Measurements from ENCODE around the gene HPGDS.
"Not testable (repeated sequence)": the region's sequence is repeated elsewhere in the genome, so short reads cannot be mapped to it uniquely, and the experiment has no call there.

The HPGDS gene

DNA sequence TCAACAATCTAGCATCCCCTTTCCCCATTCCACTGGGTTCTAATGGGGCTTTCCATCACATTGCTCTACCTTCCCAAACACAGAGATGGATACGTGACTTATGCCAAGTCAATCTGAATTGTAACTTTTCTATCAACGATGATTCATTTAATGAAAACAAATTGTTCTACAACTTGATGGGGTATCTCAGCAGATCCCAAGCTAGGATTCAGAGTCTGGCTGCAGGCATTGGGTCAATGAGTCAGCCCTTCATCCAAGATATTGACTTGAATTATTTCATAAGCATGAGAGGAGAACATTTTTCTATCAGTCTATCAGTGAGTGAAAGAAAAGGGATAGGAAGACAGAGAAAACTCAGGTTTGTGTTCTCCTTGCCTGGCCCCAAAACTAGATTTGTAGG, 15.0 kb upstream of the HPGDS start:
- DNase-seq (ENCODE audit: low read depth, low spot score), result no peak

DNA sequence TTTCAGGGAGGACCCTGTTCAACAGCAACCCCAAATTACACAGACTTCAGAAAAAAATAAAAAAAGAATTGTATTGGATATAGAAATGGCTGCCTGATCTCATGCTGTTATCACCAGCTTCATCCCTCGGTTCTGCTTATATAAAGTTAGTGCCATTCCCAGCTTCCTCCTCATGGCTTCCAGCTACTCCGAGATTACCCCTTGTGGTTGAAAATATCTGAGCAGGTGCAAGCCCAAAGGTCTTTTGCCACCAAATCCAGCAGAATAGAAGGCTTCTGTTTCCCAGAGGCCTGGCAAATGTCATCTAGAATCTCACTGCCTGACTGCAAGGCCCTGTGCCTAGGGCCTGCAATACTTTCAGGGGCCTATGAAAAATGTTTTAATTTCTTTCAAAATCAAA, 13.8 kb upstream of the HPGDS start:
- no peak for DNase-seq (ENCODE audit: low read depth, low spot score)

GRCh38 chr4:94354474-94354896, 11.8 kb upstream of the HPGDS start:
- no peak for DNase-seq (ENCODE audit: low read depth, low spot score)

DNA sequence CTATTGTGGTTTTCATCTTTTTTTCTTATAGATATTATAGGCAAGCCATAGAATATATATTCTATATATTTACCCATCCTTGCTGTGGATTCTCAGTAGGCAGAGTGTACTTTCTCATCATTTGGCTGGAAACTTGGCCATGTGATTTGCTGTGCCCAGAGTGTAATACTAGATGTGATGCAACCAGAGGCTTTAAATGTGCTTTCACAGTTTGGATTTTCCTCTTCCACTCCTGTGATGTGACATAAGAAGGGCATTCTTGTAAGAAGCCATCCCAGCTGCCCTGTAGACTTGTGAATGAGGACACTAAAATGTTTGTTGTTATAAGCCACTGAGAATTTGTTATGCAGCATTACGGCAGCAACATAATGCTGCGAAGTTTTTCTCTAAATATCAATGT, 10.4 kb upstream of the HPGDS start:
- no peak for DNase-seq (ENCODE audit: low read depth, low spot score)

GRCh38 chr4:94352163-94352562, 9.5 kb upstream of the HPGDS start:
- DNase-seq (ENCODE audit: low read depth, low spot score), result no peak

GRCh38 chr4:94351319-94351718, 8.7 kb upstream of the HPGDS start:
- DNase-seq (ENCODE audit: low read depth, low spot score), result no peak

DNA sequence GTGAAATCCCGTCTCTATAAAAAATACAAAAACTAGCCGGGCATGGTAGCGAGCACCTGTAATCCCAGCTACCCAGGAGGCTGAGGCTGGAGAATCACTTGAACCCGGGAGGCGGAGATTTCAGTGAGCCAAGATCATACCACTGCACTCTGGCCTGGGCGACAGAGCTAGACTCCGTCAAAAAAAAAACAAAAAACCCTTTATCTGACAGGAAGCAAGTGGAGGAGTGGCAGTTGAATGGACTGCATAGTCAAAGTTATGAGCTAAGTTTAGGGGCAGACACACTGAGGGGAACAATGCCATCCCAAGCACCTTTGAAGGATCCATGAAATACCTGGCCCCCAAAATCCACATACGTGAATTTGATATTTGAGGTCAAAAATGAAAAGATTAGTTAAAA, 7.5 kb upstream of the HPGDS start:
- DNase-seq (ENCODE audit: low read depth, low spot score), result no peak

DNA sequence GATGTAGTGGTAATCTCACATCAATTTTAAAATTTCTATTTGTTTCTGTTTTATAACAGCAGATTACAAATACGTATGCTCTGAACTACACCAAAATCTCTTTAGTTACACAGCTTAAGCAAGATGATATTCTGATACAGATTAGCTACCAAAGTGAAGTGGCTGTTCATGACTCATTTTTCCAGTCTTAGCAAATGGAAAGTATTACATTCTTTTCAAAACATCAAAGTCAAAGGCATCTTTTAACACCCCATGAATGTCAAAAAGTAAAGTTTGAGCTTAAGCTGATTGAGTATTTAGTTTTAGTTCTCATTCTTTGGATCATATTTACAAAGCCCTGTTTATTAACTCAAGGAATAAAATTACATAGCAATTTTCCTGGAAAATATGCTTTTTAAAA, 6.6 kb upstream of the HPGDS start:
- DNase-seq (ENCODE audit: low read depth, low spot score), result no peak

GRCh38 chr4:94348666-94349065, 6.0 kb upstream of the HPGDS start:
- DNase-seq (ENCODE audit: low read depth, low spot score), result no peak

DNA sequence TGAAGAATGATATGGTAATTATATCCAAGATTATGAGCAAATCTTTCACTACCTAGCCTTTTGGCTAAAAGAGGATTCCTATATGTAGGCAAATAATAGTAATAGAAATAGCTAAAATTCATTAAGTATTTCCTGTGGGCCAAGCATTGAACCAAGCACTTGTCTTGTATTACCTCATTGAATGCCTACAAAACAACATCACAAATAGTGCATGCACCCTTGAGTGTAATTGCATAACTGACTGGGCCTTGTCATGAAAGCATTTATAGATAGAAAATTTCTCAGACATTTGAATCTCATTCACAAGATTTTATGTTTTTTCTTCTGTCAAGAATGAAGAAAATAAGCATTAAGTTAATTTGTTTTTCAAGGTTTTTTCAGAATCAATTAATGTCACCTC, 3.9 kb upstream of the HPGDS start:
- DNase-seq (ENCODE audit: low read depth, low spot score), result no peak

DNA sequence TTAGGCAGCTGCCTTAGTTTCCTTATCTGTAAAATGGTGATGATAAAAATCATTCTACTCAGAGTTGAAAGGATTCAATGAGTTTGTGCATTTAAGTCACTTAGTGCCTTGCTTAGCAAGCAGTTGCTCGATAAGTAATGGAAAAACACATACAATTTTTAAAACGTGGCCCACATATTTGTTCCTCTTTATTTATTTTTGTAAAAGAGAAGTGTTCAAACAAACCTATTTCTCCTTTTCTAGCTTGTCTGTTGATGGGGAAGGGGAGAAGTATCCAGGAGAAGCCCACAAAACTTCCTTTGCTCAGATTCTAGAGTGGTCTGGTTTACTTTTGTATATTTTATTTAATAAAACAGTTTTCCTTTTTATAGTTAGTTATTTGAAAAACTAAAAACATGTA, 3.3 kb upstream of the HPGDS start:
- no peak for DNase-seq (ENCODE audit: low read depth, low spot score)

GRCh38 chr4:94345266-94345665, 2.6 kb upstream of the HPGDS start:
- no peak for DNase-seq (ENCODE audit: low read depth, low spot score)

GRCh38 chr4:94344457-94344856, 1.8 kb upstream of the HPGDS start:
- no peak for DNase-seq (ENCODE audit: low read depth, low spot score)

DNA sequence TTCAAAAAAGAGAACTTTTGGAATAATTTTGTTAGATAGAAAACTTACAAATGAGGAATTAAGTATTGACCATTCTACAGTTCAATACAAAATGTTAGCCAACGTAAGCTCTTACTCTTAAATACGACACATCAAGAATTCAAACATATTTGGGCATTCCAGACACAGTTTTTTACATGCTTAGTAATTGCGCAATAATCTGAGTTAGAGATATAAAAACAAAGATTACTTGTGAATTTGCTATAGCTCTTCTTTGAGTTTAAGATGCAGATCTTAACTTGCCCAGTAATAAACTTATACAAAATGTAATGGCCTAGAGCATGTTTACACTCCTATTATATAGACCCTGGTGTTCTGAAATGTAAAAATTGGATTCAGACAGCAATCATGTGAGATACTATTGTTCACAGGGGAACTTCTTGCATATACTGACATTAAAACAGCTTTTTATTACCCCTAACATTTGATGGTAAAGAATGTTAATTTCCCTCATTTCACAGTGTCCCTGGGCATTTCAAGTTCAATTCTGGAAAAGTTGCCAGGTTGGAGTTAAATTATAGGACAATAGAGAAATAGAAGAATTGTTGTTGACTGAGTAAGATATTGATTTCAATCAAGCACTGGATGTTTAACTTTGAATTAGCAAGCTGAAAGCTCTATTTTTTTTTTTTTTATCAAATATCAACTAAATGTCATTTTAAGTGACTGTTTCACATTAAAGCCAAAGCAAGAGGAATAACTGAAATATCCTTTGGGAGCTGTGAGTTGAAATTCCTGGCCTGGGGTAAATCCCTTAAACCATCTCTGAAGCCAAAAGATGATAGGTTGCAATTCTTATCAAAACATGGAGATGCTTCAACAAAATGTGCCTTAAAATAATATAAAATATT, 910 bp downstream of the HPGDS start:
- DNase-seq (ENCODE audit: low read depth, low spot score), result no peak

GRCh38 chr4:94339779-94340178, 2.9 kb downstream of the HPGDS start:
- DNase-seq (ENCODE audit: low read depth, low spot score), result no peak

DNA sequence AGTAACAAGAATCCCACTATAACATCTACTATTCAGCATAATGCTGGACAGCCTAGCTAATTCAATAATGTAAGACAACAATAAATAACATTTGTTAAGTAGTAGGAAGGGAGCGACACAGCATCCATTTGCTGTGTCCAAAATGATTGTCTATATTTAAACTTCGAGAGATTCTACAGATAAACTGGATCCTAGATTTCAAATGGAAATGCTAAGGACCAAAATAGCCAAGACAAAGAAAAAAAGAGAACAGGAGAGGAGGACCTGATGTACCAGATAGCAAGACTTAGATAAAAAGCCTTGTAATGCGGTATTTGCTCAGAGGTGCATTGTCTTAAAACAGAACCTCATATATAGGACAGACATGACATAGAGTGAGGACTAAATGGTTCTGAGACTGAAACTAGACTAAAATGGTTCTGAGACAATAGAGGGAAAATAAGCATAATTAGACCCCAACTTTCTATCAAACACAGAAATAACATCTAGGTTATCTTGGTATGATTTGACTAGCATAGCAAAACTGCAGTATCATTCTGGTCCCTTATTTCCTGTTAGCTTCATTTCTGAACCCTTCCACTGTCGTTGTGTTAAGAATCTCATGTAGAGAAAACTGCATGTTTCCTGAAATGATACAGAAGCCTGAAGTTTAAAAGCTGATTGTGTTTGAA, 3.8 kb downstream of the HPGDS start:
- DNase-seq (ENCODE audit: low read depth, low spot score), result no peak

DNA sequence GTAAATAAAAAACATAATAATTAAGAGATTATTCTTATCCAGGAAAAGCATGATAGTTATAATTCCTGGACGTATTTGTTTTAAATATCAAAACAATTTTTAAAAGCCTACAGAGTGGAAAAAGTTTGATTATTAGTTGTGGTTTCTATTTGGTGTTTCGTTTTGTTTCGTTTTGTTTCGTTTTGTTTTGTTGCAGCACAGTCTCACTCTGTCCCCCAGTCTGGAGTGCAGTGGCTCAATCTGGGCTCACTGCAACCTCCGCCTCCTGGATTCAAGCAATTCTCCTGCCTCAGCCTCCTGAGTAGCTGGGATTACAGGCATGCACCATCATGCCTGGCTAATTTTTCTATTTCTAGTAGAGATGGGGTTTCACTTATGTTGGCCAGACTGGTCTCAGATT, 5.8 kb downstream of the HPGDS start:
- DNase-seq (ENCODE audit: low read depth, low spot score), result not testable (repeated sequence)

DNA sequence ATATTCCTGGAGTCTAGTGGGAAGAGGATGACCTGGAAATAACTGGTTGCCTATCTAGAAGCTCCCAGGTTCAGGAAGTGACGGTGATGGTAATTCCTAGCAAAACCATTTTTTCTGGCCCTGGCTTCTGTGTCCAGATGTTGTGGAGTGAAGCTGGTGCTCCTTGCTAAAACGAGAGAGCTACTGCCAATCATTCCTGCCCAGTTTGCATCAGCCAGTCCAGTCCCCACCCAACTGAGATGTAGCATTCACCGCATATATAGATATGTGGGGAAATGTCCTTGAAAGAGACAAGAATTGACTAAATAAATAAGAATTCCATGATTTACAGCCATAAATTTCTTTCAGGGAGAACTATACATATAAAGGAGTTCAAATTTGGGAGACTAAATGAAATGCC, 6.3 kb downstream of the HPGDS start:
- no peak for DNase-seq (ENCODE audit: low read depth, low spot score)

GRCh38 chr4:94334962-94335361, 7.7 kb downstream of the HPGDS start:
- DNase-seq (ENCODE audit: low read depth, low spot score), result no peak

DNA sequence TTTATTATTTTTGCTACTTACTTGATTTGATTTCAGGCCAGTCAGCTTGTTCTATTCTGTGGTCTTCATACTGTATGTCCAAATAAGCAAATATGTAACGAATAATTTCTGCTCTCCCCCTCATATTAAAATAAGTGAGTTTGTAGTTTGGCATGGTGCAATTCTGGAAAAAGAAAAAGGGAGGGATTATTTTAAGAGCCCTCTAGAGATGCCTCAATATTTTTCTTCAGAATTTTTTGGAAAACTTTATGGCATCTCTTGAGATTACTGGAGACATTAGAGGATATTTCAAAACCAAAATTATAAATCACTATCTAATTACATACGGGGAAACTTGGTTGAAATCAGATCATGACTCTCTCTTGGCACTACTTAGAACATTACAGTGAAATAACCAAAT, 8.2 kb downstream of the HPGDS start:
- DNase-seq (ENCODE audit: low read depth, low spot score), result no peak

DNA sequence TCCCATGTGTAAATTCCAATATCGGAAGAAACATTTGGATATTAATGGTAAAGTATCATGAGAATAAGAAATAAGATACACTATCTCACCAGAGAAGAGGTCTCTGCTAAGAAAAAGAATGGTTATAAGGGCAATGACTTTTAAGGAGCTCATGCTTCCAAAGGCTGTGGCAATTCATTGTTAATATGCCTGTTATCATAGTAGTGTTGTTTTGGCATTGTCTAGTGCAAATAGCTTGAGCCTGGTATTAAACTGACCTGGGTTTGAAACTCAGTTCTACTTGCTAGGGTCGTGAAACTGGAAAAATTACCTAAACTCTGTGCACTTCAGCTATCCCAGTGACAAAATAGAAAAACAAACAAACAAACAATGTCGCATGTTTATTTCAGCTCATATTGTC, 8.8 kb downstream of the HPGDS start:
- DNase-seq (ENCODE audit: low read depth, low spot score), result no peak

- DNase-seq (ENCODE audit: low read depth, low spot score), result no peak
Observed at GRCh38 chr4:94332983-94333590, 9.5 kb downstream of the HPGDS start.

DNA sequence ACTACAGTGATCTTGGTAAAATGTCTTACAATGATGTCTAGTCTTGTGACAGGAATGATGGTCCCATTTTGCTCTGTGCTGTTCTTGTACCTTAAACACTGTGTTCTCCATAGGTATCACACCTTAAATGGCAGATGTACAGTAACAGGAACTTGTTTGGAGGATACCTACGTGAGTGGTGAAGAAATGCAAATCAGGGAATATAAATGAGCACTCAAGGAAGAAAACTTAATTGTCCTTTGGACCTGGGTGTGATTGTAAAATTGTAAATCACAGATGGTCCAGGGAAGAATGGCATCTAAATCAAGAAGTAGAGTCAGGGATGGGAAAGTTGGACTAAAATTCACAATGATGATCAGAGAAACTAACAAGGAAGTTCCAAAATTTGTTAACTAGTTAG, 12.7 kb downstream of the HPGDS start:
- DNase-seq (ENCODE audit: low read depth, low spot score), result no peak

Data from iPS DF 19.7 (cell line).